ES-I3 (cell line): Measurements from ENCODE around the gene CNN3.

ENCODE experiments used
- H3K36me3 ChIP-seq: 2 replicates; pipeline ENCODE4 v1.6.1; 2013; ENCODE audit warnings: mild to moderate bottlenecking, low read length, control low read depth, moderate library complexity; ENCODE audit not compliant: insufficient read depth
- H3K4me1 ChIP-seq: 2 replicates; pipeline ENCODE4 v1.6.1; 2013; ENCODE audit warnings: mild to moderate bottlenecking, control low read depth, low read length; ENCODE audit not compliant: insufficient read depth
- H3K9ac ChIP-seq: 2 replicates; pipeline ENCODE4 v1.6.1; 2013; ENCODE audit warnings: low read depth, mild to moderate bottlenecking, low read length, moderate library complexity
- H3K9me3 ChIP-seq: 2 replicates; pipeline ENCODE4 v1.6.1; 2013; ENCODE audit warnings: mild to moderate bottlenecking, low read length, moderate library complexity; ENCODE audit not compliant: control insufficient read depth, insufficient read depth

The CNN3 gene

GRCh38 chr1:94873520-94874351 lies 53.2 kb downstream of the CNN3 start:
- no peaks in the 10 kb centered on the region; the same call in 1 of the 2 replicates for H3K4me1 ChIP-seq
- H3K9me3 ChIP-seq = no peaks in the 10 kb centered on the region
- no peak overlapping the region for H3K9ac ChIP-seq
- H3K36me3 ChIP-seq = no peaks in the 10 kb centered on the region

- Histone ChIP-seq H3K4me1 (no peaks in the 10 kb centered on the region; the same call in 1 of the 2 replicates), H3K36me3 (no peaks in the 10 kb centered on the region), H3K9ac (no peak overlapping the region), H3K9me3 (no peaks in the 10 kb centered on the region)
Observed at GRCh38 chr1:94872771-94873495, 54.0 kb downstream of the CNN3 start.

GRCh38 chr1:94871031-94871430 lies 55.9 kb downstream of the CNN3 start:
- H3K4me1 ChIP-seq = peaks cover 6% of the 10 kb centered on the region
- no peak overlapping the region for H3K9ac ChIP-seq
- H3K36me3 ChIP-seq = no peaks in the 10 kb centered on the region
- H3K9me3 ChIP-seq = no peaks in the 10 kb centered on the region

- H3K9me3 ChIP-seq = no peaks in the 10 kb centered on the region
- peaks cover 45% of the 10 kb centered on the region for H3K4me1 ChIP-seq
- no peaks in the 10 kb centered on the region for H3K36me3 ChIP-seq
- no peak overlapping the region for H3K9ac ChIP-seq
Observed at GRCh38 chr1:94866164-94866807, 60.6 kb downstream of the CNN3 start.

- Histone ChIP-seq H3K9ac (no peak overlapping the region), H3K36me3 (no peaks in the 10 kb centered on the region), H3K4me1 (peaks cover 45% of the 10 kb centered on the region), H3K9me3 (no peaks in the 10 kb centered on the region)
Observed at GRCh38 chr1:94865360-94865759, 61.5 kb downstream of the CNN3 start.

GRCh38 chr1:94864821-94865220 lies 62.1 kb downstream of the CNN3 start:
- Histone ChIP-seq H3K9me3 (no peaks in the 10 kb centered on the region), H3K9ac (no peak overlapping the region), H3K36me3 (no peaks in the 10 kb centered on the region), H3K4me1 (peaks cover 45% of the 10 kb centered on the region)

- H3K9me3 ChIP-seq = no peaks in the 10 kb centered on the region
- no peaks in the 10 kb centered on the region for H3K36me3 ChIP-seq
- no peak overlapping the region for H3K9ac ChIP-seq
- peaks cover 45% of the 10 kb centered on the region for H3K4me1 ChIP-seq
Observed at GRCh38 chr1:94863919-94864318, 63.0 kb downstream of the CNN3 start.

GRCh38 chr1:94863297-94863911 lies 63.5 kb downstream of the CNN3 start:
- Histone ChIP-seq H3K9ac (no peak overlapping the region), H3K9me3 (no peaks in the 10 kb centered on the region), H3K36me3 (no peaks in the 10 kb centered on the region), H3K4me1 (peaks cover 45% of the 10 kb centered on the region)

GRCh38 chr1:94862718-94863117 lies 64.2 kb downstream of the CNN3 start:
- no peaks in the 10 kb centered on the region for H3K9me3 ChIP-seq
- H3K4me1 ChIP-seq = peaks cover 45% of the 10 kb centered on the region
- no peak overlapping the region for H3K9ac ChIP-seq
- H3K36me3 ChIP-seq = no peaks in the 10 kb centered on the region

GRCh38 chr1:94859174-94859573 lies 67.7 kb downstream of the CNN3 start:
- Histone ChIP-seq H3K9me3 (no peaks in the 10 kb centered on the region), H3K9ac (no peak overlapping the region), H3K4me1 (peaks cover 30% of the 10 kb centered on the region), H3K36me3 (no peaks in the 10 kb centered on the region)

GRCh38 chr1:94858276-94858675 lies 68.6 kb downstream of the CNN3 start:
- Histone ChIP-seq H3K9ac (no peak overlapping the region), H3K9me3 (no peaks in the 10 kb centered on the region), H3K36me3 (no peaks in the 10 kb centered on the region), H3K4me1 (peaks cover 21% of the 10 kb centered on the region)

- Histone ChIP-seq H3K4me1 (peaks cover 9% of the 10 kb centered on the region; the same call in 1 of the 2 replicates), H3K36me3 (no peaks in the 10 kb centered on the region), H3K9me3 (no peaks in the 10 kb centered on the region), H3K9ac (no peak overlapping the region)
Observed at GRCh38 chr1:94856868-94857267, 70.0 kb downstream of the CNN3 start.

- no peaks in the 10 kb centered on the region for H3K36me3 ChIP-seq
- peaks cover 9% of the 10 kb centered on the region; the same call in 1 of the 2 replicates for H3K4me1 ChIP-seq
- no peak overlapping the region for H3K9ac ChIP-seq
- no peaks in the 10 kb centered on the region for H3K9me3 ChIP-seq
Observed at GRCh38 chr1:94856004-94856403, 70.9 kb downstream of the CNN3 start.

- Histone ChIP-seq H3K4me1 (peaks cover 9% of the 10 kb centered on the region; the same call in 1 of the 2 replicates), H3K9ac (no peak overlapping the region; the same call in 1 of the 2 replicates), H3K9me3 (no peaks in the 10 kb centered on the region), H3K36me3 (no peaks in the 10 kb centered on the region)
Observed at GRCh38 chr1:94855307-94855700, 71.6 kb downstream of the CNN3 start.
